ENCODE data around the gene BNIP5. TPM values are rescaled to one million over a fixed set of nuclear protein-coding genes. Genes with fewer than 3 reads are reported as not detected.

Gene BNIP5
- not detected for total RNA-seq (2013)
- polyA plus RNA-seq: not detected
- polyA minus RNA-seq: not detected in 2 replicates
- 0 to 1.7 (median 0.06) reads per million in 11 experiments for total RNA-seq

GRCh38 chr6:36336779-36337241 lies at the start of gene BNIP5:
BNIP5 (minus strand) TSS chr6:36336888; CDS start chr6:36330690, 6,198 bp downstream.
- Histone ChIP-seq H3K4me3 (replicated peaks in 1 of 3; ENCODE audit: low read depth in 2 of 3, low read length in 3 of 3) (no peak within 1 kb of the TSS), H3K36me3 (replicated peaks in 1 of 2; ENCODE audit: control insufficient read depth in 1 of 2, insufficient read depth in 2 of 2, low read length in 2 of 2) (no peaks in the 10 kb centered on the region), H3K9ac (ENCODE audit: insufficient read depth, low read length, poor library complexity, severe bottlenecking) (no peak within 1 kb of the TSS), H3K79me2 (ENCODE audit: insufficient read depth, low read length) (no peaks in the 10 kb centered on the region), H3K27ac (ENCODE audit: low read depth in 1 of 2, low read length in 2 of 2) (no peak within 1 kb of the TSS), H2AFZ (ENCODE audit: insufficient read depth, low read depth, low read length, poor library complexity, severe bottlenecking) (no peak within 1 kb of the TSS), H3K4me1 (ENCODE audit: control insufficient read depth in 1 of 2, insufficient read depth in 2 of 2, low read length in 2 of 2) (peaks cover 9 to 14% of the 10 kb centered on the region in 2 donors), H4K20me1 (ENCODE audit: insufficient read depth, low read length) (no peaks in the 10 kb centered on the region), H3K27me3 (ENCODE audit: control insufficient read depth in 2 of 2, insufficient read depth in 2 of 2, low read length in 2 of 2) (peaks cover 10 to 31% of the 10 kb centered on the region in 2 donors), H3K4me2 (replicated peaks; ENCODE audit: extremely low read depth, low read length, poor library complexity, severe bottlenecking) (no peak within 1 kb of the TSS), H3K9me3 (replicated peaks in 1 of 2; ENCODE audit: control insufficient read depth in 1 of 2, insufficient read depth in 1 of 2, low read length in 2 of 2) (no peaks in the 10 kb centered on the region)
- intact Hi-C loops (cut with micrococcal nuclease): no loop called here
- Mint-ChIP-seq H3K9me3 (no peaks in the 10 kb centered on the region), H3K4me3 (no peak within 1 kb of the TSS), H3K36me3 (no peaks in the 10 kb centered on the region), H3K4me1 (peaks cover 24% of the 10 kb centered on the region), H3K27me3 (ENCODE audit: low read depth in 3 of 3) (peaks cover 33 to 40% (median 37%) of the 10 kb centered on the region in 3 donors), H3K27ac (no peak within 1 kb of the TSS)
- WGBS (ENCODE audit: insufficient coverage): 91% methylated on average over 1 of the region's 3 CpGs
- TF ChIP-seq CTCF (IDR thresholded peaks at IDR 0.05): no peak
- no peak for DNase-seq

GRCh38 chr6:36384095-36384494 lies 47.4 kb upstream of the BNIP5 start:
- intact Hi-C loops (cut with micrococcal nuclease): no loop called here
- no peak overlapping the region for H3K4me3 ChIP-seq (replicated peaks in 1 of 3; ENCODE audit: low read depth in 2 of 3, low read length in 3 of 3)
- no peak for TF ChIP-seq CTCF (IDR thresholded peaks at IDR 0.05)
- peaks cover 27% of the 10 kb centered on the region for H3K4me1 Mint-ChIP-seq
- H3K9me3 ChIP-seq (replicated peaks in 1 of 2; ENCODE audit: control insufficient read depth in 1 of 2, insufficient read depth in 1 of 2, low read length in 2 of 2): no peaks in the 10 kb centered on the region
- H3K4me1 ChIP-seq (ENCODE audit: control insufficient read depth in 1 of 2, insufficient read depth in 2 of 2, low read length in 2 of 2): peaks cover 18 to 24% of the 10 kb centered on the region in 2 donors
- 17% methylated on average over 1 of the region's 2 CpGs for WGBS (ENCODE audit: insufficient coverage)
- no peaks in the 10 kb centered on the region for H4K20me1 ChIP-seq (ENCODE audit: insufficient read depth, low read length)
- no peak for DNase-seq
- no peaks in the 10 kb centered on the region for H3K79me2 ChIP-seq (ENCODE audit: insufficient read depth, low read length)
- no peaks in the 10 kb centered on the region for H3K36me3 ChIP-seq (replicated peaks in 1 of 2; ENCODE audit: control insufficient read depth in 1 of 2, insufficient read depth in 2 of 2, low read length in 2 of 2)
- no peak overlapping the region for H3K27ac ChIP-seq (ENCODE audit: low read depth in 1 of 2, low read length in 2 of 2)
- H3K27ac Mint-ChIP-seq: peak overlapping the region in 1 of 7 donors; percentile 35
- H3K36me3 Mint-ChIP-seq: peaks cover 8 to 11% of the 10 kb centered on the region in 2 donors
- H2AFZ ChIP-seq (ENCODE audit: insufficient read depth, low read depth, low read length, poor library complexity, severe bottlenecking): no peak overlapping the region
- peaks cover 6 to 24% of the 10 kb centered on the region in 2 donors for H3K27me3 ChIP-seq (ENCODE audit: control insufficient read depth in 2 of 2, insufficient read depth in 2 of 2, low read length in 2 of 2)
- H3K27me3 Mint-ChIP-seq (ENCODE audit: low read depth in 3 of 3): peaks cover 13 to 38% (median 36%) of the 10 kb centered on the region in 3 donors
- no peak overlapping the region for H3K4me3 Mint-ChIP-seq
- no peak overlapping the region for H3K9ac ChIP-seq (ENCODE audit: insufficient read depth, low read length, poor library complexity, severe bottlenecking)
- H3K9me3 Mint-ChIP-seq: peaks cover 0 to 6% (median 3%) of the 10 kb centered on the region in 7 donors
- H3K4me2 ChIP-seq (replicated peaks; ENCODE audit: extremely low read depth, low read length, poor library complexity, severe bottlenecking): no peak overlapping the region

All from CD14-positive monocyte (primary cell).